Measurements from ENCODE around the gene SRSF3.
A peak's percentile ranks its signal among the peaks of the same experiment; 100 is the strongest.
"Not testable (repeated sequence)": the region's sequence is repeated elsewhere in the genome, so short reads cannot be mapped to it uniquely, and the experiment has no call there.

SRSF3 gene

GRCh38 chr6:36649701-36650484 is 55.7 kb downstream of the SRSF3 start:
- DNase-seq (ENCODE audit: low read depth), result no peak
- no peak overlapping the region for H3K4me3 ChIP-seq (ENCODE audit: low read depth, low read length)
- TF ChIP-seq CTCF (IDR thresholded peaks at IDR 0.05; ENCODE audit: insufficient read depth, low read depth, low read length, missing control alignments), result no peak

- DNase-seq (ENCODE audit: low read depth), result peak; percentile 77
- H3K4me3 ChIP-seq (ENCODE audit: low read depth, low read length), result no peak overlapping the region
- no peak for TF ChIP-seq CTCF (IDR thresholded peaks at IDR 0.05; ENCODE audit: insufficient read depth, low read depth, low read length, missing control alignments)
Measured at GRCh38 chr6:36650848-36651478, 56.8 kb downstream of the SRSF3 start.

GRCh38 chr6:36651659-36652379 is 57.7 kb downstream of the SRSF3 start:
- DNase-seq (ENCODE audit: low read depth), result no peak
- no peak for TF ChIP-seq CTCF (IDR thresholded peaks at IDR 0.05; ENCODE audit: insufficient read depth, low read depth, low read length, missing control alignments)
- H3K4me3 ChIP-seq (ENCODE audit: low read depth, low read length), result no peak overlapping the region

- DNase-seq (ENCODE audit: low read depth), result not testable (repeated sequence)
Measured at GRCh38 chr6:36654469-36654868, 60.3 kb downstream of the SRSF3 start.

More at GRCh38 chr6:36654469-36654868, 60.3 kb downstream of the SRSF3 start:
- H3K4me3 ChIP-seq (ENCODE audit: low read depth, low read length), result not testable (repeated sequence)
